ENCODE results near the gene ZNF431.

DNA sequence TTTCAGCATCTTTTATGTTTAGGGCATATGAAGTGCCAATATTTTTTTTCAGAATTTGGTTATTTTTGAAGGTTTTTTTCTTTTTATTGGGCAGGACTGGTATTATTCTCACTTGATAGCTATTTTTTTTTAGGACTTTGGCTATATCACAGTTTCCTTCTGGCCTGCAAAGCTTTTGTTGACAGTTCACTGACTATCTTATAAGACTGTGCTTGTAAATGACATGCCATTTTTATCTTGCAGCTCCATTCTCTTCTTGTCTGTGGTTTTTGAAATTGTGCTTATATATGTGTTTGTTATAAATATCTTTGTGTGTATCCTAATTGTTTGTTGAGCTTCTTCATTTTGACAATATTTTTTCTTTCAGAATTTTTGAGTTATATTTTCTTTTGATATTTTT is 26.4 kb upstream of the ZNF431 start:
- TF ChIP-seq POLR2A (IDR thresholded peaks at IDR 0.05; ENCODE audit: low read length) = no peak
- TF ChIP-seq GATA1 (IDR thresholded peaks at IDR 0.05; ENCODE audit: low read depth, low read length) = no peak

Data from erythroblast (primary cell).